Transverse colon (tissue), 4 donors: ENCODE results near the gene TMSB10.

Source experiments
- EP300 ChIP-seq: sonication (generic); formaldehyde crosslinking; IDR thresholded peaks from one replicate; pipeline ENCODE4 v1.6.1; 2017; ENCODE audit warnings: antibody characterized with exemption, low read depth
- POLR2A ChIP-seq: fragments of 450-650 bp; IDR thresholded peaks from one replicate; pipeline ENCODE4 v1.6.1; 2016; ENCODE audit warnings: antibody characterized with exemption, mild to moderate bottlenecking, moderate library complexity
- POLR2AphosphoS5 ChIP-seq, 3 donors: sonication (generic); formaldehyde crosslinking; IDR thresholded peaks; one replicate each; pipeline ENCODE4 v1.6.1; 2016; ENCODE audit warnings: antibody characterized with exemption in 3 of 3
- TF ChIP-seq, protein P1 (sequence below), 5 experiments: fragments of 200-600 bp in 3 of 5; fragments of 450-650 bp in 2 of 5; sonication (generic) in 3 of 5; IDR thresholded peaks; 1 replicate in 2 of 5; 2 replicates in 3 of 5; pipeline ENCODE4 v1.5.1; 2016 to 2017; ENCODE audit warnings: antibody characterized with exemption in 5 of 5, inconsistent platforms in 3 of 5, mild to moderate bottlenecking in 2 of 5, moderate library complexity in 1 of 5

DNA sequence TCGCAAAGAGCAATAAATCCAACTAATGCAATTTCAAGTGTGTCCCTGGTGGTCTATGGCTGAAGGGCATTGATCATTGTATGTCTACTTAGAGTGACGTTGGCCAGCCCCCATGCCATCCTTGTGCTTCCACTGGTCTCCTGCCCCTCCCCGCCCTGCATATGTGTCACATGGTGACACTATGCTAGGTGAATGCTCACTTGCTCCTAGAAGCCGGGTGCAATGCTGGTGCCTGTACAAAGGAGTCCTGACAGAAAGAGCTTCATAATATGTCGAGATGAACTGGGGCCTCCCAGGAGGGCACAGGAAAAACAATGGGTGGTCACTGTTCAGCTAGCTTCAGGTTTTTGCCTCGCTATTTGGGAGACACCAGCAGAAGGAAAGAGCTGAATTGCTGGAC lies 18.7 kb upstream of the TMSB10 start:
- TF ChIP-seq, protein P1, sequence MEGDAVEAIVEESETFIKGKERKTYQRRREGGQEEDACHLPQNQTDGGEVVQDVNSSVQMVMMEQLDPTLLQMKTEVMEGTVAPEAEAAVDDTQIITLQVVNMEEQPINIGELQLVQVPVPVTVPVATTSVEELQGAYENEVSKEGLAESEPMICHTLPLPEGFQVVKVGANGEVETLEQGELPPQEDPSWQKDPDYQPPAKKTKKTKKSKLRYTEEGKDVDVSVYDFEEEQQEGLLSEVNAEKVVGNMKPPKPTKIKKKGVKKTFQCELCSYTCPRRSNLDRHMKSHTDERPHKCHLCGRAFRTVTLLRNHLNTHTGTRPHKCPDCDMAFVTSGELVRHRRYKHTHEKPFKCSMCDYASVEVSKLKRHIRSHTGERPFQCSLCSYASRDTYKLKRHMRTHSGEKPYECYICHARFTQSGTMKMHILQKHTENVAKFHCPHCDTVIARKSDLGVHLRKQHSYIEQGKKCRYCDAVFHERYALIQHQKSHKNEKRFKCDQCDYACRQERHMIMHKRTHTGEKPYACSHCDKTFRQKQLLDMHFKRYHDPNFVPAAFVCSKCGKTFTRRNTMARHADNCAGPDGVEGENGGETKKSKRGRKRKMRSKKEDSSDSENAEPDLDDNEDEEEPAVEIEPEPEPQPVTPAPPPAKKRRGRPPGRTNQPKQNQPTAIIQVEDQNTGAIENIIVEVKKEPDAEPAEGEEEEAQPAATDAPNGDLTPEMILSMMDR (IDR thresholded peaks at IDR 0.05) = no peak
- TF ChIP-seq EP300 = no peak
- TF ChIP-seq POLR2A = no peak
- TF ChIP-seq POLR2AphosphoS5 (IDR thresholded peaks at IDR 0.05) = no peak
